ENCODE measurements around the gene NFE2L3. TPM values are rescaled to one million over a fixed set of nuclear protein-coding genes. Genes with fewer than 3 reads are reported as not detected.

The NFE2L3 gene
- total and polyA plus RNA-seq, 9 of the 15 experiments (the other 6 are each of a cell fraction or from before 2014, with no cell fraction given): 2.9 to 16.9 (median 12.4) TPM

- H3K36me3 ChIP-seq (ENCODE audit: control insufficient read depth, insufficient read depth, low read length): peaks cover 11% of the 10 kb centered on the region; the same call in 1 of the 3 replicates
- H3K4me1 ChIP-seq (replicated peaks in 1 of 2; ENCODE audit: control insufficient read depth in 2 of 2, insufficient read depth in 2 of 2, low read length in 2 of 2): peaks cover 15 to 42% of the 10 kb centered on the region in 2 experiments
- ChIA-PET POLR2A (interaction anchor here (0.9 to 5.3 kb wide), 6 partner anchors 8 to 28 kb away, joined by 4 to 23 read pairs (median 6); no protein-coding TSS in a partner anchor), CTCF (ENCODE audit: low intra/inter-chr PET ratio) (no interaction called here)
- DNase-seq (ENCODE audit: extremely low read depth in 1 of 4, low spot score in 3 of 4) (no peak), FAIRE-seq (no peak), ATAC-seq (no peak)
- H2AFZ ChIP-seq (ENCODE audit: low read depth, low read length): no peak overlapping the region
- BruUV-seq (replicated peaks): no TSS peak
- WGBS (ENCODE audit: insufficient coverage, low coverage, missing lambda C conversion rate): 77% methylated on average over 3 of the region's 3 CpGs
- no peaks in the 10 kb centered on the region for H4K20me1 ChIP-seq (replicated peaks; ENCODE audit: control insufficient read depth, insufficient read depth, low read length)
- peak; percentile 81; the same call in 1 of the 2 replicates for TF ChIP-seq MAFK (IDR thresholded peaks at IDR 0.05; ENCODE audit: low read length)
- TF ChIP-seq ZNF512 (tag; IDR thresholded peaks at IDR 0.05): peak; percentile 87
- peak; percentile 85 for TF ChIP-seq C11orf30 (IDR thresholded peaks at IDR 0.05; ENCODE audit: low read depth)
- peak; percentile 40; the same call in 1 of the 2 replicates for TF ChIP-seq GTF2E2 (tag; IDR thresholded peaks at IDR 0.05)
- TF ChIP-seq NR2C2 (CRISPR knock-in tag; IDR thresholded peaks at IDR 0.05): no peak
- TF ChIP-seq NR2C2 (tag; IDR thresholded peaks at IDR 0.05): no peak; the same call in 1 of the 2 replicates
- peak; percentile 82 for TF ChIP-seq MAFG (tag; conservative IDR thresholded peaks at IDR 0.05)
- TF ChIP-seq MAFF (IDR thresholded peaks at IDR 0.05; ENCODE audit: low read length): peak; percentile 78
- TF ChIP-seq FOSL1 (tag; conservative IDR thresholded peaks at IDR 0.05): 0 out of 2 replicates have a peak, but pooled peaks have one; percentile 5
- peak; percentile 90 for TF ChIP-seq ZNF316 (IDR thresholded peaks at IDR 0.05)
- no peak for TF ChIP-seq PHF8 (IDR thresholded peaks at IDR 0.05; ENCODE audit: borderline replicate concordance, low read length)
- no peak for TF ChIP-seq ZNF3 (CRISPR knock-in tag; IDR thresholded peaks at IDR 0.05)
- TF ChIP-seq POLR2G (IDR thresholded peaks at IDR 0.05; ENCODE audit: low read depth, low read length): 0 out of 2 replicates have a peak, but pooled peaks have one; percentile 8
- TF ChIP-seq NFE2 (IDR thresholded peaks at IDR 0.05; ENCODE audit: low read depth): 0 out of 2 replicates have a peak, but pooled peaks have one; percentile 34
- no peak overlapping the region for H3K9ac ChIP-seq (ENCODE audit: insufficient read depth in 1 of 2, low read depth in 2 of 2, low read length in 2 of 2)
- no peak overlapping the region for H3K4me2 ChIP-seq (ENCODE audit: insufficient read depth, low read length)
- H3K4me3 ChIP-seq: no peak overlapping the region
- intact Hi-C loops (cut with micrococcal nuclease) (no loop called here), in situ Hi-C loops (cut with MboI) (loop anchor here (5.0 kb wide), 1 partner anchor 89 kb away; no protein-coding TSS in a partner anchor)
- no peaks in the 10 kb centered on the region for H3K79me2 ChIP-seq (ENCODE audit: control insufficient read depth, insufficient read depth, low read length)
- no peaks in the 10 kb centered on the region for H3K9me1 ChIP-seq (ENCODE audit: control insufficient read depth, insufficient read depth, low read length)
- no peaks in the 10 kb centered on the region for H3K27me3 ChIP-seq (ENCODE audit: control insufficient read depth in 2 of 2, insufficient read depth in 2 of 2, low read length in 2 of 2)
- no peaks in the 10 kb centered on the region for H3K9me3 ChIP-seq (replicated peaks; ENCODE audit: control insufficient read depth, insufficient read depth, low read depth, low read length)
- peak overlapping the region; percentile 11; the same call in 1 of the 3 replicates for H3K27ac ChIP-seq (ENCODE audit: extremely low read depth, low read depth, low read length)
These were observed 29.7 kb downstream of the NFE2L3 start for GRCh38 chr7:26181474-26182227.
